ENCODE measurements around the gene NMNAT1. TPM values are rescaled to one million over a fixed set of nuclear protein-coding genes. Genes with fewer than 3 reads are reported as not detected.

Gene NMNAT1
- total RNA-seq = 10.7 and 13.1 TPM in 2 replicates

GRCh38 chr1:9942939-9943788 is at the start of gene NMNAT1, which contains the start of gene LZIC:
NMNAT1 (plus strand) TSS chr1:9943475; CDS start chr1:9972074, 28,599 bp downstream.
LZIC (minus strand) TSS chr1:9943391; CDS start chr1:9936619, 6,772 bp downstream.

GRCh38 chr1:9910076-9910422 is 33.2 kb upstream of the NMNAT1 start, which contains the start of gene CTNNBIP1:
CTNNBIP1 (minus strand) TSS chr1:9910269; CDS start chr1:9872064, 38,205 bp downstream.

GRCh38 chr1:9996624-9997582 is 53.6 kb downstream of the NMNAT1 start, which contains the start of gene RBP7:
RBP7 (plus strand) TSS chr1:9997228; CDS start chr1:9997259, 31 bp downstream.

GRCh38 chr1:10032590-10033358 is 89.5 kb downstream of the NMNAT1 start, which contains the start of gene UBE4B:
UBE4B (plus strand) TSS chr1:10032958; CDS start chr1:10033671, 713 bp downstream.

Other genes starting within 250 kb of the NMNAT1 start
- gene CLSTN1, start 119.5 kb upstream of the NMNAT1 start, total RNA-seq = 71.3 and 128 TPM in 2 replicates
- 49.1 and 67.2 TPM in 2 replicates for gene CTNNBIP1, start 33.2 kb upstream of the NMNAT1 start, total RNA-seq
- 22.8 and 26.5 TPM in 2 replicates for gene LZIC, start 84 bp upstream of the NMNAT1 start, total RNA-seq
- gene RBP7, start 53.8 kb downstream of the NMNAT1 start, total RNA-seq = 0.28 TPM in 1 of 2 replicates, not detected in the other
- 19.6 and 21.0 TPM in 2 replicates for gene UBE4B, start 89.5 kb downstream of the NMNAT1 start, total RNA-seq